IPS-11a (cell line): Measurements from ENCODE around the gene UBAC2.
"Not testable (repeated sequence)": the region's sequence is repeated elsewhere in the genome, so short reads cannot be mapped to it uniquely, and the experiment has no call there.

ENCODE experiments used
- H3K4me3 ChIP-seq: one replicate; pipeline ENCODE4 v1.5.1; 2013; ENCODE audit warnings: low read depth, low read length, control low read depth

UBAC2 gene

GRCh38 chr13:99231721-99232120 lies 31.1 kb downstream of the UBAC2 start:
- no peak overlapping the region for H3K4me3 ChIP-seq

GRCh38 chr13:99237981-99238662 lies 37.5 kb downstream of the UBAC2 start:
- H3K4me3 ChIP-seq = no peak overlapping the region

DNA sequence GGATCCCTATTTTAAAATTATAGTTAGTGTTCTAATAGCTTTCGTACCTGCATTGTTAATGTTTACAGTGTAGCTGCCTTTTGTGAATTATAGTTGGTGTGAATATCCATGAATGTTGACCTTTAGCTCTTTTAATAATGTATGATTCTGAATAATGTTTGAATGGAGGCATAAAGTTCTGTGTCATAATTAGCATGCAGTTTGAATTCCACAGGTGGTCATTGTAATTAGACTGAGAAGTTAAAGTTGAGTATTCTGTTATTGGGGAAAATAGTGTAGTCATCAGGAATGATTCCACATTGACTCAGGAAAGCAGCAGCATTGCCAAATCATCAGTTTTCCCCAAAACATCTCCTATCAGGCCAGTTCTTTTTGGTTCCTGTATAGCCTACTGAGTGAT lies 45.4 kb downstream of the UBAC2 start:
- no peak overlapping the region for H3K4me3 ChIP-seq

DNA sequence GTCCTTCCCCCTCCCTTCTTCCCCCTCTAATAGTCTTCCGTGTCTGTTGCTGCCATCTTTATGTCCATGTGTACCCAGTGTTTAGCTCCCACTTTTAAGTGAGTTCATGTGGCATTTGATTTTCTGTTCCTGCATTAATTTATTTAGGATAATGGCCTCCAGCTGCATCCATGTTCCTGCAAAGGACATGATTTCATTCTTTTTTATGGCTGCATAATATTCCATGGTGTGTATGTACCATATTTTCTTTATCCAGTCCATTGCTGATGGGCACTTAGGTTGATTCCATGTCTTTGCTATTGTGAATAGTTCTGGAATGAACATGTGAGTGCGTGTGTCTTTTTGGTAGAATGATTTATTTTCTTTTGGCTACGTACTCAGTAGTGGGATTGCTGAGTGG lies 48.5 kb downstream of the UBAC2 start:
- H3K4me3 ChIP-seq = not testable (repeated sequence)

GRCh38 chr13:99249606-99250005 lies 49.0 kb downstream of the UBAC2 start:
- H3K4me3 ChIP-seq = not testable (repeated sequence)

- H3K4me3 ChIP-seq = no peak overlapping the region
Observed at GRCh38 chr13:99250982-99251825, 50.5 kb downstream of the UBAC2 start.

GRCh38 chr13:99251921-99252320 lies 51.3 kb downstream of the UBAC2 start:
- no peak overlapping the region for H3K4me3 ChIP-seq

DNA sequence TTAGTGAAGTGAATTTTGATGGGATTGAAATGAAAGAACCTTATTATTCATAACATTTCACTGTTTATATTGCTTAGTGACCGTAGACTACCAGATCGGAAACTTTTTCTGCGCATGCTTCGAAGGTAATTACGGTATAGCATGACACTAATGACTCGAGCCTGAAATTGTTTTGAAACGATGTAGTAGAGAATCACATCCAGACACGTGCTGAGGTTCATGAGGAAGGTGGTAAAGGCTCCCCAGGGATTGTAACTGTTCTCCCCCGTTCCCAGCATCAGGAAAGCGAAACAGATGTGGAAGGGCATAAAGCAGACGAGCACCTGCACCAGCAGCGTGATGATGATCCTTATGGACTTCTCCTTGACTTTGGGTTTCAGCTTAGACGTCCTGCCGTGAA lies 54.2 kb downstream of the UBAC2 start:
- H3K4me3 ChIP-seq = no peak overlapping the region

- no peak overlapping the region for H3K4me3 ChIP-seq
Observed at GRCh38 chr13:99255271-99255670, 54.6 kb downstream of the UBAC2 start.

DNA sequence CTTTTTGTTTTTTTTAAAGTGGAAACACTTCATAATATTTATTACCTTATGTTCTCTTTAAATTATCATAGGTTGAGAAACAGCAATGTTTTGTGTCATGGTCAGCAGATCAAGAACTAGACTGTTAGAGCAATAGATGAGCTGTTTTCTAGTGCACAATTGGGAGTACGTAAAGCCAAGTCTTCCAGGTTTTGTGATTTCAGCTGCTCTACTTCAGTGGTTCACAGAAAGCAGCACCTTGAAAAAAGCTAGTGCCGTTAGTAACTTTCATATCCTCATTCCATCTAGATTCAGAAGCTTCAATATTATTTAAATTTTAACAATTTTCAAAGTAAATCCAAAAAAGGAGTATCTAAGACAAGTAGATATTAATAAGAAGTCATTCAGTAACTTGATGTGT lies 55.6 kb downstream of the UBAC2 start:
- H3K4me3 ChIP-seq = no peak overlapping the region

DNA sequence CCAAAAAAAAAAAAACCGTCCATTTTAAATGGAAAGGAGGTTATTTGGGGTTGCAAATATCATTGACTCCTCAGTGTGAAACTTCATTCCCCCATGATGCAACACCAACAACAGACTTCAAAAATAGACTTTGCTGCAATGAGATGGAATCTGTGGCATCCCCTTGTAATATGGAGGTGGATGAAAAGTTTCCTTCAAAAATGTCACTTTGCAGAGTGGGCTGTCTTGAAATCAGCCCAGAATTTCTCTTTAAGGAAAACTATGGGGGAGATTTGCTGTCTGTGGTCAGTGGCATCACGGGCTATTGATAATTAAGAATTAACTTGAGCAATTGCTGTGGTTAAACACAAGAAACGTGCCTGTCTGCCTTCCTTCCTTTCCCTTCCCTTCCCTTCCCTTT lies 56.1 kb downstream of the UBAC2 start:
- H3K4me3 ChIP-seq = no peak overlapping the region

DNA sequence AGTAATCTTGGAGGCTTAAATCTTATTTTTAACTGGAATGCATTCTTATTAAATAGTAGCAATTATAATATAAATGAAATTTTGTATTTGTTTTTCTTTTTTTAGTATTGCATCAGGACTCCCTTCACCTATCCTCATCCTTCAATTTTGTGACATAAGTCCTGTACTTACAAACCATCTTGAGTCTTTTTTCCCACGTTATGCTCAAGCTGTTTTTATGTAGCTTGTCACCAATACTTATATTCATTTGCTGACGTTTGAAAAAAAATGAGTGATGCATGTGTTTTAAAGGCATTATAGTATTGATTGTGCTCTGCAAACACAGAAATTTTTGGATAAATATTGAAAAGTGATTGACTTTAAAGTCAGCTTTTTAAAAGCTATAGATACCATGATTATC lies 56.6 kb downstream of the UBAC2 start:
- no peak overlapping the region for H3K4me3 ChIP-seq

GRCh38 chr13:99258210-99258860 lies 57.7 kb downstream of the UBAC2 start, which contains the start of gene GPR18:
Gene GPR18 (minus strand): TSS chr13:99258379. CDS start chr13:99255872, 2,507 bp downstream.
- no peak within 1 kb of the TSS for H3K4me3 ChIP-seq

DNA sequence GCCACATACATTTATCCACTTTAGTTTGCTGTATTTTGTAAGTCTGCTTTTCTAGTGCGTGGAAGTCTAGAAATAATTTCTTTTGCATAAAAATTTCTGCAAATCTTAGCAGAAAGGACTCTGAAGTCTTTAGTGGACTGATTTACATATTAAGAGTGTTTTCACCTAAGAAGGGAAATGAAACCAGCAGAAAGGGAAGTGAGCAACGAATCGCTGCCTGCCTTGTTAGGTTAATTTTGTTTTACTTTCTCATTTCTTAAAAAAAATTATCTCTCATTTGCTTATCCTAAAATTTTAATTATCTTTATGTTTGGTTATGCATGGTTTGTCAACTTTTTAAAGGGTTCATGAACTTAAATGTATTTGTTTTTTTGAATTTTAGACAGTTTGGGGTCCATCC lies 58.3 kb downstream of the UBAC2 start:
- no peak overlapping the region for H3K4me3 ChIP-seq

GRCh38 chr13:99260216-99260615 lies 59.6 kb downstream of the UBAC2 start:
- no peak overlapping the region for H3K4me3 ChIP-seq

- no peak overlapping the region for H3K4me3 ChIP-seq
Observed at GRCh38 chr13:99261059-99261458, 60.4 kb downstream of the UBAC2 start.

GRCh38 chr13:99263126-99263785 lies 62.6 kb downstream of the UBAC2 start:
- no peak overlapping the region for H3K4me3 ChIP-seq

DNA sequence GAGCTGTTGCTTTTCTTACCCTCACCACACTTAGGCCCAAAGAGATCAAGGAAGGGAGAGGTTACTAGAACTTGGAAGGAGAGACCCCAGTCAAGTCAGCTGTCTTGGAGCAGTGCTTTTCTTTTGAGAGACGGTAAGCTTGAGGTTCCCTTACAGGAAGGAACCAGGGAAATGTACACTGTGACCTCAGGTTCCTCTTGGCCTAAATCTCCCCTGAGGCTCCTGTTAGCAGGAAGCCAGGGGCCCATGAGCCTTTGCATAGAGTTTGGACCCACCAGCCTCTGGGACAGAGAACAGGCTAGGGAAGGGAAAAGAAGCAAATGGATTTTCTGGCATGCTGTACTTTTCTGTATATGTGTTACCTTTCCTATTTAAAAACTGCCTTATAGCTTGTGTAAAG lies 63.4 kb downstream of the UBAC2 start:
- no peak overlapping the region for H3K4me3 ChIP-seq

- no peak overlapping the region for H3K4me3 ChIP-seq
Observed at GRCh38 chr13:99265162-99265800, 64.6 kb downstream of the UBAC2 start.

GRCh38 chr13:99265821-99266426 lies 65.3 kb downstream of the UBAC2 start:
- no peak overlapping the region for H3K4me3 ChIP-seq
